GM18511 (cell line): Measurements from ENCODE around the gene MAGED2.
"Not testable (repeated sequence)": the region's sequence is repeated elsewhere in the genome, so short reads cannot be mapped to it uniquely, and the experiment has no call there.

Experiments used
- ATAC-seq: cut with Tn5 transposase; IDR thresholded peaks from one replicate; pipeline ENCODE4 v1.9.1; 2021; ENCODE audit warnings: mild to moderate bottlenecking, moderate library complexity; ENCODE audit not compliant: unreplicated experiment

MAGED2 gene

DNA sequence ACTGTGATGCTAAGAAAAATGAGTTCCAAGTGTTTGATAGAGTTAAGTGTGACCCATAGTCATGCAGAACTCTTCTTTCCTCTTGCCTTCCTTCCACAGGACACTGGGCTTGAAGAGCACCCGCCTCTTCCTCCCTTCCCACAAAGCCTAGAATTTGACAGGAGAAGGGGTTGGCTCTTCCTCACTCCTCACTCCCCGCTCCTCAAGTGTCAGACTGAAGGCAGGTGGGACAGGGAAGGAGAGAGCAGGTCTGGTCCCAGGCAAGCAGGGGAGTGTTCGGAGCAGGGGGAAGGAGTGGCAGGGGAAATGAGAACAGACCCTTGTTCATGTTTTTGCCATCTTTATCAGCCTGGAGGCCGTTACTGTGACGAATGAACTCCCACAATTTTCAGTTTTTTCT, 10.7 kb downstream of the MAGED2 start:
- ATAC-seq: no peak

- ATAC-seq: no peak
Measured at GRCh38 chrX:54819201-54819600, 11.7 kb downstream of the MAGED2 start.

DNA sequence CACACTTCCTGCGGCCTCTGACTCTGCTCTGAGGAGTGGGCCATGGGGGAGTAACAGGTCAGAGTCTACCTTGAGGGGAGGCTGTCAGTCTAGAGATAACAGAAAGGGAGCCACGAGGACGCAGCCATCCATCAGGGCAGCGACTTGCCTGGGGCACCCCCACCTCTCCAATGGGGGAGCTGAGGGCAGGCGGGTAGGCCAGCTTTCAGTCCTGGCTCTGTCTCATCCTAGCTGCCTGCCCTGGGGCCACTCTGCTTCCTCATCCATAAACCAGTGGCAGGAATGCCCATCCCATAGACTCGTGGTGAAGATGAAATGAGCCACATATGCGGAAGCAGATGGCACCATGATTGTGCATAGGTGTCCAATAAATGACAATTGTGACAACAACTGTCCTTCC, 13.2 kb downstream of the MAGED2 start:
- no peak for ATAC-seq

DNA sequence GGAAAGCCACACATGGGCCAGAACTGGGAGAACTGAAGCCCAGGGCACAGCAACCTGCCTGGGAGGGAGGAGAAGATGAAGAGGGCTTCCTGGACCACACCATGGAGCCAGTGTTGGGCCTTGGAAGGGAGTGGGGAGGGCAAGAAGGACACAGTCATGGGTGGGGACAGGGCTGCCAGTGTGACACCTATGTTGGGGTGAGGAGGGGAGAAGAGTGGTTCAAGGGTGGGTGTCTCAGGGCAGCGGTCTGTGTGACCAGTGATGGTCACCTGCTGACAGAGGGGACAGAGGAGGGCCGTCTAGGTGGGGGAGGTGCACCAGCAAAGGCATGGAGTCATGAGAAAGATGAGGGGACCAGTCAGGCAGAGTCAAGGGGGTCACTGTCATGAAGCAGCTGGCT, 13.8 kb downstream of the MAGED2 start:
- no peak for ATAC-seq

DNA sequence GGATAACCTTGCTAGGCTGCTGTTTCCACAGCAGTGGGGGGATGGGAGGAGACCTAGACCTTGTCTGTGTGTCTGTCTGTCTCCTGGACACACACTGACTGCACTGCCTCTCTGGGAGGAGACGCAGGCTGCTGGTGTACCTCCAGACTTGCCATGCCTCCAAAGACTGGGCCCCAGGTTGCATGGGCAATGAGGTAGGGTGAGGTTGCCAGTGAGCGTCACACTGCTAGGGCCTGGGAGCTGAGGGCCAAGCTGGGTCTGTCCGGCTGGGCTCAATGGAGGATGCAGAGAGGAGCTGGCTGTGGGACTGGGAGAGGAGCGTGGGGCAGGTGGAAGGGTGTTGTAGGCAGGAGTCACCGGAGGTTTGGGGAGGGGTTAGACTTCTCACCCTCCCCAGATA, 16.6 kb downstream of the MAGED2 start:
- no peak for ATAC-seq

DNA sequence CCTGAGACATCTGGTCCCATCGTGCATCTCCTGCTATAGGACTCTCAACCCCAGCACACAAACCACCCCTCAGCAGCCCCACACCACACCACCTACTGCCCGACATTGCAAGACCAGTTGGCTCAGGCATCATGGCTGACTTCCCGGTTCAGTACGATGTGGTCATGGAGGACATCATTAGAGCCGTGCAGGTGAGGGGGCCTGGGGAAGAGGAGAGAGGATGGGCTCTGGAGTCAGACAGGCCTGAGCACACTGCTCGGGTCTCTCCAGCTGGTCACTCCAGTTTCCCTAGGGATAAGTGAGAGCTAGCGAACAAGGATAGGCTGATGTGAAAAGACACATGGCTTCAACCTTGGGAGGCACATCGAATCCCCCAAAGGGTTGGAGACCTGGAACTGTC, 17.2 kb downstream of the MAGED2 start:
- ATAC-seq: no peak

DNA sequence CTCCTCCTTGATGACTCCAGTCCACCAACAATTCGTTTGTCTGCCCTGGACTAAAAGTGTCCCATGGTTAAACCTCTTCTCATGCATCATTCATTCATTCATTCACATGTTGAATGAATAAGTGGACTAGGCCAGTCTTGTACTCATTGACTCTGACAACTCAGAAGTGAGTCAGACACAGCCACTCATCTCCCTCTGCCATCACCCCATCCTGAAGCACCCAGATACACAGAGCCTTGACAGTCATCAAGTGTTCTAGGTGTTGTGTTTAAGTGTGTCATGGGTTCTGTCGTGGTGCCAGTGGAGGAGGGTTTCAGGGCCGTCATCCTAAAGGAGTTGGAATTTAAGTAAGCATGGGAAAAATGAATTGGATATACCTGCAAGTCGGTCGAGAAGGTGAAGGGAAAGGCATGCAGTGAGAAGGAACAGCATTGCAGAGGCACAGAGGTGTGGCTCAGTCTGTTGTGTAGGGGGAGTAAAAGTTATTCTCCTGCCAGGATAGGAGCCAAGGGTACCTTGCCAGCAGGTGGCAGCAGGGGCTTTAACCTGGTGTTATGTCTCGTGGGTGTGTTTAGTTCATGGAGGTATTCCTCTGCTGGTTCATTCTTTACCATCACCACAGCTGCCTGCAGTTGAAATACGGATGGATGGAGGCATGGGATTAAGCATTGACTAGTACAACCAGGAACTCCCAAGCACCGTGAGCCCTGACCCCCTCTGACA, 18.3 kb downstream of the MAGED2 start:
- peak; percentile 46 for ATAC-seq

DNA sequence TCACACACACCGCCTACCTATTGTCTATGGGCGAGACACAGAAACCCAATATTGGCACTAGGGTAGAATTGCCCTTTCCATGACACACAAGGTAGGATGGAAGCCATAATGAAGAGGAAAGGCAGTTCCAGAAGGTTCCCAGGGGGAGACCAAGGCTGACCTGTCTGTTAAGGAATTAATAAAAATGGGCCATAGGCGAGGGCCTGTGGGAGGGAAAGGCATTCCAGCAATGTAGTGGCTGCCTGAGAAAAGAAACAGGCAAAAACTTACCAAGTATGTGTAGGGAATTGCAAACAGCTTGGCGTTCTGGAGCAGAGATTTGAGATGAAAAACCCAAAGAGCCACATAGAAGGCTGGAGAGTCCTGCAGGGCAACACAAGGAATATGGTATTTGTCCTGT, 19.1 kb downstream of the MAGED2 start:
- no peak for ATAC-seq

DNA sequence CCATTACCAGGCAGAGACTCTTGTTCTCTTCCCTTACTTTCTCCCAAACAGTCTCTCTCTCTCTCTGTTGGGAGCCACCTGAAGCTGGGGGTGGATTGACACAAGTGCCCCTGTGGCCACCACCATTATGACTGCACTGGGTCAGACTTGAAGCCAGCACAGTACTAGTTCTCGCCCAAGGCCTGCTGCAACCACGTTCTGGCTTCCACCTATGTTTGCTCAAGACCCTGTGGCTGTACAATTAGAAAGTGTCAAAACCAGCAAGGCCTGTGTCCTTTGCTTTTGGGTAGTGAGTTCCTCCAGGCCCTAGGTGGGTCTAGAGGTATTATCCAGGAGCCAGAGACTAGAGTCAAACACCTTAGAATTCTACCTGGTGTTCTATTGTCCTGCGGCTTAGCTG, 31.0 kb downstream of the MAGED2 start:
- ATAC-seq: no peak

DNA sequence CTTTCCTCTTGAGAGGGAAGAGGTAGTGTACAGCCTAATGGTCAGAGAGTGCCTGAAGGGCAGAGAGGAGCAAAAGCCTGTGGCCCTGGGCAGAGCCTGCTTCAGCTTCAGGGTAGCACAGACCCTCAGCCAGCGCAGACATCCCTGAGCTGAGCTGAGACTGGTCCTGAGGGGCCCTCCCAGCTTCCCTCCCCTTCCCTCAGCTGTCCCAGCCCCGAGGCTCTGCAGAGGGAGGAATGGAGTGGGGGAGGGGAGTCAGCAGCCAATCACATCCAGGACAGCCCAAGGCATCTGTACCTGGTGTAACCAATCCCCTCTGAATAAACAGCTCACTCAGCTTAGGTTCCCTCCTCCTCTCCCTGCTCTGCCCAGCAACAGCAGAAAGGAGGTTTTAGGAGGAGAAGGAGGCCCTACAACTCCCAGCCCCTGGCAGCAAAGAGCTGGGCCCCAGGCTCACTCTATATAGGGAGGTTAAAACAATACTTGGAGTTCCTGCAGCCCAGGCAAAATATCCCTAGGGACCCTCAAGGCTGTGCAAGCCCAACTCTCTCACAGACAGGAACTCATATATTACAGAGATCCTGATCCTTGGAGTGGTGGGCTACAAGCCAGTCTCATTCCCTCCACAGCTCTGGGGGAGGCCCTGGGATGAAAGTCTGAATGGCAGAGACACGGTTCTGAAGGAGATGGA, 33.8 kb downstream of the MAGED2 start:
- ATAC-seq: not testable (repeated sequence)

DNA sequence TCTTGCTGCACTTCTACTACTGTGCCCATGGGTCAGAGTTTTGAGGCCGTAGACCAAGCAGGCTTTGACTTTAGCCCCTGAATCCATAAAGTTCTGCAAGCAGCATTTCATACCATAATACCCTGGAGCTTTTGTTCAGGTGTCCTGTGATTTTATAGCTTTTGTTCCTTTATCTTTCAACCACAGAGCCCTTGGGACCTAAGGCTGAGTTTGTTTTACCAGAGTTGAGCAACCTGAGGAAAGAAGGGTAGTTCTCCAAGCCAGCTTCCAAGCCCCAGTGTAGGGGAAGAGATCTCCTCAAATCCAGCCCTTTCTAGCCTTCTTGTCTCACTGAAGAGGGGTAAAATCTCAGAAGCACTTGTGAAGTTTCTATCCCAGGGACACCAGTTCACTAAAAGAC, 35.1 kb downstream of the MAGED2 start:
- ATAC-seq: no peak

- ATAC-seq: no peak
Measured at GRCh38 chrX:54843050-54843449, 35.5 kb downstream of the MAGED2 start.

GRCh38 chrX:54847700-54848099, 40.2 kb downstream of the MAGED2 start:
- not testable (repeated sequence) for ATAC-seq

GRCh38 chrX:54865208-54865607, 57.7 kb downstream of the MAGED2 start:
- no peak for ATAC-seq
